Measurements from ENCODE around the gene ZFR2. TPM values are rescaled to one million over a fixed set of nuclear protein-coding genes. Genes with fewer than 3 reads are reported as not detected.
"Not testable (repeated sequence)": the region's sequence is repeated elsewhere in the genome, so short reads cannot be mapped to it uniquely, and the experiment has no call there.

The ZFR2 gene
- total RNA-seq, 3 donors from 2014 or later, result 0.66 TPM; not detected in 2

DNA sequence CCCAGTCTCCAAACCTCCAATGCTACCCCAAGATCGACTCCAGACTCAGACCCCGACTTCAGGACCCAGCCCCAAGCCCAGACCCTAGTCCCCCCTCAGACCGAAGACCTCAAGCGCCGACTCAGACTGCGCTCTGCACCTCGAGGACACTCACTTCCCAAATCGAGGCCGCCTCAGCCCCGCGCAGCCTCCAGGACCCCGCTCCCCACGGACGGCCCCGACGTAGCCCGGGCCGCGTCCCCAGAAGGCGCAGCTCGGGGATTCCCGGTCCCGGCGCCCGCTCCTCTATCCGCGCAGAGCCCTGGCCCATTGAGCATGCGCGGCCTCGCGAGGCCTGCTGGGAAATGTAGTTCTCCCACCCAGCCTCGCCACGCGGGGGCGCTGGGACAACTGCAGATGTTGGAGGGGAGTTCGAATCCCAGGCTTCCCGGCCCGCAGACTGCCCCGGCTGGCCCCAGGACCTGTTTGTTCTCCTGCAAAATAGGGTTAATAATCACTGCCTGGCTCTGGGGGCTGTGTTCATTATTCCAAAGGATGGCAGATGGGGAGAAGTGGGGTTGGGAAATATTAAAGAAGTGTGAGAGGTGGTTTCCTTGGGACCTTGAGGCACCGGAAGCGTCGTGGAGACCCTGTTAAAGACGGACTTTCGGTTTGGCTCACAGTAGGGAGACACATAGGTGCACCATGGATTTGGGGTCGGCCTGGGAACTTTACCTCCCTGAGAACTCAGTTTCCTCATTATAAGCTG is 107.3 kb downstream of the ZFR2 start, which contains the start of gene APBA3:
TSS of gene APBA3 (minus strand) at position 311 of the 748 bp plus-strand sequence. CDS start 1,428 bp downstream, outside the sequence.
- Histone ChIP-seq H3K36me3 (ENCODE audit: low read depth) (no peaks in the 10 kb centered on the region), H3K4me1 (ENCODE audit: low read depth) (peaks cover 30% of the 10 kb centered on the region), H3K4me3 (peak within 1 kb of the TSS; percentile 78), H3K9me3 (no peaks in the 10 kb centered on the region)
- peak; percentile 76 for ATAC-seq
- TF ChIP-seq, protein P1, sequence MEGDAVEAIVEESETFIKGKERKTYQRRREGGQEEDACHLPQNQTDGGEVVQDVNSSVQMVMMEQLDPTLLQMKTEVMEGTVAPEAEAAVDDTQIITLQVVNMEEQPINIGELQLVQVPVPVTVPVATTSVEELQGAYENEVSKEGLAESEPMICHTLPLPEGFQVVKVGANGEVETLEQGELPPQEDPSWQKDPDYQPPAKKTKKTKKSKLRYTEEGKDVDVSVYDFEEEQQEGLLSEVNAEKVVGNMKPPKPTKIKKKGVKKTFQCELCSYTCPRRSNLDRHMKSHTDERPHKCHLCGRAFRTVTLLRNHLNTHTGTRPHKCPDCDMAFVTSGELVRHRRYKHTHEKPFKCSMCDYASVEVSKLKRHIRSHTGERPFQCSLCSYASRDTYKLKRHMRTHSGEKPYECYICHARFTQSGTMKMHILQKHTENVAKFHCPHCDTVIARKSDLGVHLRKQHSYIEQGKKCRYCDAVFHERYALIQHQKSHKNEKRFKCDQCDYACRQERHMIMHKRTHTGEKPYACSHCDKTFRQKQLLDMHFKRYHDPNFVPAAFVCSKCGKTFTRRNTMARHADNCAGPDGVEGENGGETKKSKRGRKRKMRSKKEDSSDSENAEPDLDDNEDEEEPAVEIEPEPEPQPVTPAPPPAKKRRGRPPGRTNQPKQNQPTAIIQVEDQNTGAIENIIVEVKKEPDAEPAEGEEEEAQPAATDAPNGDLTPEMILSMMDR (IDR thresholded peaks at IDR 0.05), result peak; percentile 60
- DNase-seq, result peak; percentile 95 to 97 (median 95)
- intact Hi-C loops (cut with DNase I, micrococcal nuclease), result no loop called here

DNA sequence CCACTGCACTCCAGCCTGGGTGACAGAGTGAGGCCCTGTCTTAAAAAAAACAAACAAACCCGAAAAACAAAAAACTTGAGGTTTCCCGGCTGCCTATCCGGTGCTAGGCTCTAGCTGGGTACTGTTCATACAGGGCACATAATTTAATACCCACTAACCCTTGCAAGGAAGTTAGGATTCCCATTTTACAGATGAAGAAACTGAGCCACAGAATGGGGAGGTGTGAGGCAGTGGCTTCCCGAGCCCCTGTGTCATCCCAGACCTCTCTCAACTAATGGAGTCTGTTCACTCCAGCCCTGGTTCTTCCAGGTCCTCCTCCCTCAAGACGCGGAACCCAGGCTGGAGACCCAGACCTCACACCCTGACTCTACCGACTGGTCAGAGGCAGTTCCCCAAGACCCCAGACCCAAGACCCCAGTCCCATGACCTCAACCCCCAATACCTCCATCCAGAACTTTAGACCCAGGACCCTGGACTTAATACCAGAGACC is 107.9 kb downstream of the ZFR2 start:
- TF ChIP-seq, protein P1 (IDR thresholded peaks at IDR 0.05), result no peak
- Histone ChIP-seq H3K9me3 (no peaks in the 10 kb centered on the region), H3K4me1 (ENCODE audit: low read depth) (peaks cover 30% of the 10 kb centered on the region), H3K36me3 (ENCODE audit: low read depth) (no peaks in the 10 kb centered on the region), H3K4me3 (peak overlapping the region; percentile 78)
- intact Hi-C loops (cut with DNase I, micrococcal nuclease), result no loop called here
- no peak for ATAC-seq
- DNase-seq, result no peak

DNA sequence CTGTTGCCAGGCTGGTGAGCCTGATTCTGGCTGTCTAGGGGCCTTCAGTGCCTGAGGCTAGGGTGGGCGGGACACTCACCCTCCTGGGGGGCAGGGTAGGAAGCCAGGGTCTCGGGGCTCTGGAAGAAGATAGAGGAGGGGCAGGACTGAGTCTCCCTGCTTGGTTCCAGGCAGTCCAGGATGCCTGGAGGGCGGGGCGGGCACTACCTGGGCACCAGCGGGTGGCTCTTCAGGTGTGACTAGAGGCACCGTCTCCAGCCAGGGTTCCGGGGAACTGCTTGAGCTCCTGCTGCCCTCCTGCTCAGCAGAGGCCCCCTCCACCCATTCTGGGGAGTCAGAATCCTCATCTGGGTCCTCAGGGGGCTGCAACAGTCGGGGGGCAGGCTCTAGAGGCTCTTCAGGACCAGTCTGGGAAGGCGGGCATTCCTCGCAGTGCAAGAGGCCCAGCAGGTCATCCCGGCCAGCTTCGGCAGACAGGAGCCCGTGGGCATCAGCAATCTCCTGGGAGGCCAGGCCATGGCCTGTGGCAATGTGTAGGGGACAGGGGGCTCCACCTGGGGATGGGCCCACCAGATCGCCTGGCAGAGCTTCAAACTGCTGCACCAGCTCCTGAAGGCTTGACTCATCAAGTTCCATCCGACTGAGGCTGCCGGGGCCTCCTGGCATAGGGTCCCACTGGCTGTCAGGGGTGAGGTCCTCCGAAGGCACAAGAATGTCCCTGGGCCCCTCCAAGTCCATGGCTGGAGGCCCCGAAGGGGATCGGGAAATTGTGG is 109.2 kb downstream of the ZFR2 start:
- H3K4me3 ChIP-seq, result no peak overlapping the region
- intact Hi-C loops (cut with DNase I, micrococcal nuclease), result no loop called here

DNA sequence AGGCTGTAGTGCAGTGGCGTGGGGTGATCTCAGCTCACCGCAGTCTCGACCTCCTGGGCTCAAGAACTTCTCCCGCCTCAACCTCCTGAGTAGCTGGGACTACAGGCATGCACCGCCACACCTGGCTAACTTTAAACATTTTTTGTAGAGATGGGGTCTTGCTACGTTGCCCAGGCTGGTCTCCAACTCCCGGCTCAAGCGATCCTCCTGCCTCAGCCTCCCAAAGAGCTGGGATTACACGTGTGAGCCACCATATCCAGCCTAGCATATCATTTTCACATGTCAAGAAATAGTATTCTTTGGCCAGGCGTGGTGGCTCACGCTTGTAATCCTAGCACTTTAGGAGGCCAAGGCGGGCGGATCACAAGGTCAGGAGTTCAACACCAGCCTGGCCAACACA is 110.5 kb downstream of the ZFR2 start:
- DNase-seq; intact Hi-C loops (cut with DNase I, micrococcal nuclease); H3K4me3 ChIP-seq; H3K9me3 ChIP-seq; ATAC-seq; H3K36me3 ChIP-seq (ENCODE audit: low read depth): not testable (repeated sequence)
- H3K4me1 ChIP-seq (ENCODE audit: low read depth), result peaks cover 24% of the 10 kb centered on the region

More for the DNA sequence above, 109.2 kb downstream of the ZFR2 start:
- TF ChIP-seq, protein P1 (IDR thresholded peaks at IDR 0.05), result no peak
- no peaks in the 10 kb centered on the region for H3K36me3 ChIP-seq (ENCODE audit: low read depth)
- H3K9me3 ChIP-seq, result no peaks in the 10 kb centered on the region
- ATAC-seq, result no peak
- H3K4me1 ChIP-seq (ENCODE audit: low read depth), result peaks cover 30% of the 10 kb centered on the region
- DNase-seq, result no peak

DNA sequence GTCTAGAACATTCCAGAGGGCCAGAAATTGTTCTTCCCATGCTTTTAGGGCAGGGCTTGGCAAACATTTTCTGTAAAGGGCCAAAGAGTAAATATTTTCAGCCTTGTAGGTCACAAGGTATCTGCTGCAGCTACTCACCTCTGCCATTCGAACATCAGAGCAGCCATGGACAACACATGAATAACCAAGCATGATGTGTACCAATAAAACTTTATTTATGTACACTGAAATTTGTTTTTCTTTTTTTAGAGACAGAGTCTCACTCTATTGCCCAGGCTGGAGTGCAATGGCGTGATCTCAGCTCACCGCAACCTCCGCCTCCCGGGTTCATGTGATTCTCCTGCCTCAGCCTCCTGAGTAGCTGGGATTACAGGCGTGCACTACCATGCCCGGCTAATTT is 111.1 kb downstream of the ZFR2 start:
- H3K9me3 ChIP-seq; H3K4me3 ChIP-seq; DNase-seq; intact Hi-C loops (cut with DNase I, micrococcal nuclease); H3K36me3 ChIP-seq (ENCODE audit: low read depth); ATAC-seq: not testable (repeated sequence)
- peaks cover 18% of the 10 kb centered on the region for H3K4me1 ChIP-seq (ENCODE audit: low read depth)

Other genes with a start within 250 kb of the ZFR2 start
- gene CACTIN, start 242.2 kb downstream of the ZFR2 start, total RNA-seq, result 10 to 100 TPM; 22.4 to 26.8 (median 22.6) TPM
- gene PIP5K1C, start 168.6 kb downstream of the ZFR2 start, total RNA-seq, result 10 to 100 TPM; 23.1 to 95.2 (median 23.2) TPM
- gene TJP3, start 160.7 kb downstream of the ZFR2 start, total RNA-seq, result 100 to 1,000 TPM; 167 to 357 (median 285) TPM
- gene APBA3, start 107.3 kb downstream of the ZFR2 start, total RNA-seq, result 10 to 100 TPM; 18.9 to 23.0 (median 19.2) TPM
- gene MRPL54, start 106.4 kb downstream of the ZFR2 start, total RNA-seq, result 10 to 100 TPM; 51.6 to 64.9 (median 56.2) TPM
- not detected for gene RAX2, start 96.8 kb downstream of the ZFR2 start, total RNA-seq
- gene MATK, start 82.7 kb downstream of the ZFR2 start, total RNA-seq, result 1 to 10 TPM; 2.2 to 3.6 (median 2.4) TPM
- 1 to 10 TPM in 1 of 3 donors, under 1 TPM in 2; 0.09 to 2.2 (median 0.22) TPM for gene ATCAY, start 11.6 kb upstream of the ZFR2 start, total RNA-seq
- gene NMRK2, start 64.0 kb upstream of the ZFR2 start, total RNA-seq, result under 1 TPM in 1 of 3 donors, not detected in 2; 0.36 TPM
- gene DAPK3, start 102.1 kb upstream of the ZFR2 start, total RNA-seq, result 100 to 1,000 TPM in 1 of 3 donors, 10 to 100 TPM in 2; 51.3 to 121 (median 56.9) TPM
- gene EEF2, start 116.4 kb upstream of the ZFR2 start, total RNA-seq, result 1,000 to 10,000 TPM; 1,826 to 2,582 (median 2,012) TPM
- gene PIAS4, start 138.7 kb upstream of the ZFR2 start, total RNA-seq, result 10 to 100 TPM; 27.4 to 44.6 (median 29.5) TPM
- 100 to 1,000 TPM; 104 to 115 (median 112) TPM for gene ZBTB7A, start 197.9 kb upstream of the ZFR2 start, total RNA-seq